Spleen (tissue), 11 donors: ENCODE results near the gene SLC26A2. TPM values are rescaled to one million over a fixed set of nuclear protein-coding genes. Genes with fewer than 3 reads are reported as not detected.

Experiments
- DNase-seq: peaks from one replicate; pipeline ENCODE4 v3.0.0-alpha.2; 2020
- H3K27ac ChIP-seq, 8 donors: fragments of 200-600 bp; sonication (generic) in 7 of 8; 1 replicate in 4 of 8; 2 replicates in 4 of 8; pipeline versions ENCODE4 v1.5.0 to v1.8.0; 2016 to 2021; ENCODE audit warnings: inconsistent platforms in 4 of 8, mild to moderate bottlenecking in 4 of 8, moderate library complexity in 1 of 8
- H3K27me3 ChIP-seq, 7 donors: fragments of 200-600 bp; sonication (generic) in 6 of 7; replicated peaks in 1 of 7; 1 replicate in 4 of 7; 2 replicates in 3 of 7; pipeline versions ENCODE4 v1.5.0 to v1.8.0; 2016 to 2021; ENCODE audit warnings: inconsistent platforms in 3 of 7, mild to moderate bottlenecking in 1 of 7
- H3K36me3 ChIP-seq, 6 donors: fragments of 200-600 bp; sonication (generic) in 5 of 6; 1 replicate in 4 of 6; 2 replicates in 2 of 6; pipeline versions ENCODE4 v1.5.0 to v1.8.0; 2016 to 2021; ENCODE audit warnings: inconsistent platforms in 2 of 6
- H3K4me1 ChIP-seq, 6 donors: fragments of 200-600 bp; sonication (generic) in 5 of 6; 1 replicate in 3 of 6; 2 replicates in 3 of 6; pipeline versions ENCODE4 v1.5.0 to v1.8.0; 2016 to 2021; ENCODE audit warnings: inconsistent platforms in 3 of 6
- H3K4me3 ChIP-seq, 8 donors: fragments of 200-600 bp; sonication (generic) in 7 of 8; 1 replicate in 4 of 8; 2 replicates in 4 of 8; pipeline versions ENCODE4 v1.5.0 to v1.8.0; 2016 to 2021; ENCODE audit warnings: inconsistent platforms in 4 of 8, mild to moderate bottlenecking in 4 of 8, moderate library complexity in 2 of 8
- H3K9me3 ChIP-seq, 8 donors: fragments of 200-600 bp; sonication (generic) in 7 of 8; 1 replicate in 4 of 8; 2 replicates in 4 of 8; pipeline versions ENCODE4 v1.5.0 to v1.8.0; 2016 to 2021; ENCODE audit warnings: inconsistent platforms in 4 of 8
- POLR2A ChIP-seq, 3 donors: fragments of 450-650 bp; IDR thresholded peaks; one replicate each; pipeline ENCODE4 v1.5.1; 2017; ENCODE audit warnings: antibody characterized with exemption in 3 of 3, mild to moderate bottlenecking in 1 of 3
- POLR2AphosphoS5 ChIP-seq, 3 donors: sonication (generic); formaldehyde crosslinking; IDR thresholded peaks; one replicate each; pipeline ENCODE4 v1.5.1; 2017; ENCODE audit warnings: antibody characterized with exemption in 3 of 3
- WGBS, 5 donors: extraction: QIAGEN DNeasy Blood & Tissue Kit in 3 of 5; methylation state at CpG; one replicate each; pipeline versions ENCODE4 v1.1.5 to v1.1.7; 2013 to 2018; 5-methylcytosine and 5-hydroxymethylcytosine counted together
- intact Hi-C: fragments of 100-400 bp; cut with DNase I; formaldehyde crosslinking; loops from one replicate; pipeline ENCODE4 v1.15.0; 2023; ENCODE audit warnings: low total_unique reads
- polyA plus RNA-seq, 3 donors: library from polyadenylated mRNA; stranded (reverse); fragments of 200-250 nt; gene quantifications; one replicate each; pipeline ENCODE4 v1.2.1, GENCODE V29; 2013
- total RNA-seq, 7 donors: library from RNA; depleted of rRNA in 3 of 7; stranded (reverse); fragments of >200 nt in 3 of 7; fragmentation: NEBNext Ultra II Directional in 4 of 7; extraction: Animal tissue kit (Norgen Biotek cat#: 25700) in 4 of 7; gene quantifications; one replicate each; pipeline versions ENCODE4 v1.1.0 to v1.2.1, GENCODE V29; 2016 to 2021
- TF ChIP-seq, protein P1 (sequence below), 11 experiments: fragments of 200-600 bp in 7 of 11; fragments of 450-650 bp in 4 of 11; sonication (generic) in 4 of 11; IDR thresholded peaks in 8 of 11; conservative IDR thresholded peaks in 3 of 11; 1 replicate in 7 of 11; 2 replicates in 4 of 11; pipeline versions ENCODE4 v1.4.0 to v1.8.0; 2016 to 2021; ENCODE audit warnings: antibody characterized with exemption in 11 of 11, inconsistent platforms in 4 of 11, mild to moderate bottlenecking in 1 of 11
- donor health status: healthy with polysubstance abuse.
- donor health status: DM: no; HTN: no; CAD: no; lungs with moderate emphysema.
- donor health status: DM: no; HTN: no; CAD: no.
- donor health status: Bipolar disorder and iron deficiency.
- donor health status: healthy.
- donor health status: DM: no; HTN: no; CAD: no.
- donor health status: DM: yes; HTN: yes; CAD: no.

SLC26A2 gene
- total and polyA plus RNA-seq, 10 donors: 1.9 to 14.8 (median 10.1) TPM

DNA sequence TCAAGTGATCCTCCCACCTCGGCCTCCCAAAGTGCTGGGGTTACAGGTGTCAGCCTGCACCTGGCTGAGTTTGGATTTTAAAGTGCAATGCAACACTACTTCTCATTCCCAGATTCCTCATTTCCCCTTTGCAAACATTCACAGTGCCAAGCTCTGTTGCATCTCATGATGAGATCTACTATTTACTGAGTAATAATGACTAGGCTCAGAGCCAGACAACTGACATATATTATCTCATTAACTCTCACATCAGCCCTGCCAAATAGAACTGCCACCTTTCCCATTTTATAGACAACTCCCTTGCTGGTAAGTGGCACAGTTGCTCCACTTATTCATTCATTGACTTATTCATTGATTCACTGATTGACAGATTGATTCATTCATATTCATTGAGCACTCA lies 22.9 kb upstream of the SLC26A2 start:
- DNase-seq: no peak
- H3K4me3 ChIP-seq: no peak overlapping the region
- H3K9me3 ChIP-seq: no peaks in the 10 kb centered on the region
- peaks cover 0 to 30% (median 3%) of the 10 kb centered on the region in 6 donors for H3K4me1 ChIP-seq
- H3K27me3 ChIP-seq: peaks cover 0 to 7% (median 0%) of the 10 kb centered on the region in 7 donors
- no peak overlapping the region for H3K27ac ChIP-seq
- H3K36me3 ChIP-seq: no peaks in the 10 kb centered on the region
- intact Hi-C loops: no loop called here
- TF ChIP-seq, protein P1, sequence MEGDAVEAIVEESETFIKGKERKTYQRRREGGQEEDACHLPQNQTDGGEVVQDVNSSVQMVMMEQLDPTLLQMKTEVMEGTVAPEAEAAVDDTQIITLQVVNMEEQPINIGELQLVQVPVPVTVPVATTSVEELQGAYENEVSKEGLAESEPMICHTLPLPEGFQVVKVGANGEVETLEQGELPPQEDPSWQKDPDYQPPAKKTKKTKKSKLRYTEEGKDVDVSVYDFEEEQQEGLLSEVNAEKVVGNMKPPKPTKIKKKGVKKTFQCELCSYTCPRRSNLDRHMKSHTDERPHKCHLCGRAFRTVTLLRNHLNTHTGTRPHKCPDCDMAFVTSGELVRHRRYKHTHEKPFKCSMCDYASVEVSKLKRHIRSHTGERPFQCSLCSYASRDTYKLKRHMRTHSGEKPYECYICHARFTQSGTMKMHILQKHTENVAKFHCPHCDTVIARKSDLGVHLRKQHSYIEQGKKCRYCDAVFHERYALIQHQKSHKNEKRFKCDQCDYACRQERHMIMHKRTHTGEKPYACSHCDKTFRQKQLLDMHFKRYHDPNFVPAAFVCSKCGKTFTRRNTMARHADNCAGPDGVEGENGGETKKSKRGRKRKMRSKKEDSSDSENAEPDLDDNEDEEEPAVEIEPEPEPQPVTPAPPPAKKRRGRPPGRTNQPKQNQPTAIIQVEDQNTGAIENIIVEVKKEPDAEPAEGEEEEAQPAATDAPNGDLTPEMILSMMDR (IDR thresholded peaks at IDR 0.05 in 8 of 11, conservative IDR thresholded peaks at IDR 0.05 in 3 of 11): no peak
- no peak for TF ChIP-seq POLR2AphosphoS5 (IDR thresholded peaks at IDR 0.05)
- no peak for TF ChIP-seq POLR2A (IDR thresholded peaks at IDR 0.05)
- WGBS, 5 donors: 50 to 75% (median 64%) methylated on average over 1 of the region's 1 CpG

- H3K36me3 ChIP-seq: no peaks in the 10 kb centered on the region
- 28 to 46% (median 30%) methylated on average over 2 of the region's 2 CpGs for whole genome bisulfite sequencing, 5 donors
- intact Hi-C loops: no loop called here
- H3K9me3 ChIP-seq: no peaks in the 10 kb centered on the region
- no peaks in the 10 kb centered on the region for H3K27me3 ChIP-seq
- H3K27ac ChIP-seq: no peak overlapping the region
- H3K4me1 ChIP-seq: peaks cover 0 to 30% (median 3%) of the 10 kb centered on the region in 6 donors
- no peak for DNase-seq
- TF ChIP-seq POLR2A (IDR thresholded peaks at IDR 0.05) (no peak), POLR2AphosphoS5 (IDR thresholded peaks at IDR 0.05) (no peak)
- H3K4me3 ChIP-seq: no peak overlapping the region
These were observed 22.3 kb upstream of the SLC26A2 start for GRCh38 chr5:149938279-149938678.

DNA sequence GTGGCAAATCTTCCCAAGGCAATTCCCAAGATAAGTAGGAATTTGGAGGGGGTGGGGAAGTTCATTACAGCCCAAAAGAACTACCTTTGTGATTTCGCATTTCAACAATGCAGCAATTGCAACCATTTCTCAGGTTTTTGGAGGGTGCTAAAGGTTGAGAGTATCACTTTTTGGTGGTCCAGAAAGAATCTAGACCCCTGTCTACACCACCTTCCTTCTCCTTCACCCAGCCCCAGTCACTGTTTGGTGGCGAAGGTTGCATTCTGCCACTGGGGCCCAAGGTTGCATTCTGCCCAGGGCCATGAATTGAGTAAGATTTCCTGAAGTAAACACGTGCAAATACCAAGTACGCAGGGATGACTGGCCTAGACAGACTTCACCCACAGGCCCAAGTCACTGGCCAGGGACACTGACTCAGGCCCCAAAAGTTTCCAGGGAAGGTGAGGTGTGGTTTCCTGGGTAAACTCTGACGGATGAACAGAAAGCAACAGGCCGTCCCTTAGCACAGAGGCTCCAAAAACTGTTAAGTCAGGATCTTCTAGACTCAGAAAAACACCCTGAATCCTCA lies 21.7 kb upstream of the SLC26A2 start:
- H3K36me3 ChIP-seq: no peaks in the 10 kb centered on the region
- 50 to 84% (median 61%) methylated on average over 6 of the region's 6 CpGs for WGBS, 5 donors
- TF ChIP-seq POLR2A (IDR thresholded peaks at IDR 0.05): no peak
- TF ChIP-seq POLR2AphosphoS5 (IDR thresholded peaks at IDR 0.05): no peak
- TF ChIP-seq, protein P1 (IDR thresholded peaks at IDR 0.05 in 8 of 11, conservative IDR thresholded peaks at IDR 0.05 in 3 of 11): no peak
- no peaks in the 10 kb centered on the region for H3K27me3 ChIP-seq
- peak overlapping the region in 4 of 8 donors; percentile 10 to 42 (median 23) for H3K27ac ChIP-seq
- peaks cover 0 to 30% (median 3%) of the 10 kb centered on the region in 6 donors for H3K4me1 ChIP-seq
- H3K9me3 ChIP-seq: no peaks in the 10 kb centered on the region
- no peak overlapping the region for H3K4me3 ChIP-seq
- no peak for DNase-seq
- intact Hi-C loops: no loop called here

- peaks cover 0 to 30% (median 3%) of the 10 kb centered on the region in 6 donors for H3K4me1 ChIP-seq
- intact Hi-C loops: no loop called here
- H3K27me3 ChIP-seq: no peaks in the 10 kb centered on the region
- DNase-seq: no peak
- no peaks in the 10 kb centered on the region for H3K9me3 ChIP-seq
- 40 to 72% (median 48%) methylated on average over 6 of the region's 6 CpGs for WGBS, 5 donors
- H3K4me3 ChIP-seq: no peak overlapping the region
- no peaks in the 10 kb centered on the region for H3K36me3 ChIP-seq
- TF ChIP-seq, protein P1 (IDR thresholded peaks at IDR 0.05 in 8 of 11, conservative IDR thresholded peaks at IDR 0.05 in 3 of 11): no peak
- TF ChIP-seq POLR2AphosphoS5 (IDR thresholded peaks at IDR 0.05): no peak
- no peak for TF ChIP-seq POLR2A (IDR thresholded peaks at IDR 0.05)
- H3K27ac ChIP-seq: peak overlapping the region in 4 of 8 donors; percentile 22 to 42 (median 26)
These were observed 21.0 kb upstream of the SLC26A2 start for GRCh38 chr5:149939546-149939945.
